GM10266 (cell line): ENCODE data around the gene NTN3.

Source experiments
- DNase-seq: peaks from one replicate; pipeline ENCODE4 v3.0.0; 2012; ENCODE audit errors: extremely low spot score
- CTCF ChIP-seq: IDR thresholded peaks from 2 replicates; pipeline ENCODE4 v1.5.1; 2012; ENCODE audit warnings: mild to moderate bottlenecking, low read depth; ENCODE audit not compliant: control insufficient read depth, insufficient read depth; ENCODE audit errors: missing control alignments

Gene NTN3

GRCh38 chr16:2496223-2497115, 25.4 kb downstream of the NTN3 start:
- TF ChIP-seq CTCF: no peak
- DNase-seq: no peak

DNA sequence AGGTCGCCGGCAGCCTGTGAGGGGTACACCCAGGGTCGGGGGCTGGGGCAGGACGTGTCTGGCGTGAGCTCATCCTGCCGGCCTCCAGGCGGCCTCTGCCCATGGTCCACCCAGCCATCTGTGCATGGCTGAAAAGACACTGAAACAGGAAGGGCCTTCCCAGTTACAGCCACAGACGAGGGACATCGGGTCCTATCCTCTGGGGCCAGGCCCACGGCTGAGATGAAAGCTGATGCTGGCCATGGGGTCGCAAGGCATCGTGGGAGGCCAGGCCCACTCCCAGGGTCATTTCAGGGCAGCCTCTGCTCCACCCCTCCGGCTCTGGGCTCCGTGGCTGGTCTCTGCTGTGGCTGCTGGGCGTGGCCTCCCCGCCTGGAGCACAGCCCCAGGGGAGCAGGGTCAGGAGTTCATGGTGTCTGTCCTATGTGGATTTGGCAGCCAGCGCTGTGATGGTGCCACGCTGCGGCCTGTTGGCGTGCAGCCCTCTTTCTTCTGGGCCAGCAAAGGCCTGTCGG, 26.1 kb downstream of the NTN3 start:
- TF ChIP-seq CTCF: no peak
- DNase-seq: no peak

DNA sequence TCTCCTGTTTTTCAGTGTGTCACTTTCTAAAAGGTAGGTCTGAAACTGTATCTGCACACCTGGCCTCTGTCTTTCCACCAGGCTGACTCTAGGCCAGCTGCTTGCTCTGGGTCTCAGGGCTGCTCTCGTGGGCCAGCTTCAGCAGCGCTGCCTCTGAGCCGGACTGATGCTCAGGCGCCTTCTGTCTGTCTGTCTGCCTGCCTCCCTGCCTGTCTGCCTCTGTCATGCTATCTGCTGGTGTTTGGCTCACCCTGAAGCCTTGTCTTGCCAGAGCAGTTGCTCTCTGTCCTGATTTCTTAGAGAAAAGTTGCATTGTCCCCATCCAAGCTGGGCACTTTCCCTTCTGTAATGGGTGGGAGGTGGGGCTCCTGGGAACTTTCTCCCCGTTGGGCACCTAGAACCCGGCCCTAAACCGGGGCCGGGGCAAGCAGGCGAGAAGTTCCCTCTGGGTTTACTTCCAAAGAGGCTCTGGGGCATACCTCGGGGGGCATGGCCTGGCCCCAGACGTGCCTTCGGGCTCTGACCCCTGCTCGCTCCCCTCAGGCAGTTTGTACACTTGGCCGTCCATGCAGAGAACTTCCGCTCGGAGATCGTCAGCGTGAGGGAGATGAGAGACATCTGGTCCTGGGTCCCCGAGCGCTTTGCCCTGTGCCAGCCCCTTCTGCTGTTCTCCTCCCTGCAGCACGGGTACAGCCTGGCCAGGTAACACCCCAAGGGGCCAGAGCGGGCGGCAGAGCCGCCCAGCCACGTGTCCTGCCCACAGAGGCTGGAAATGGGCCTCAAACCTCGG, 26.8 kb downstream of the NTN3 start:
- no peak for DNase-seq
- no peak for TF ChIP-seq CTCF

GRCh38 chr16:2498531-2499253, 27.6 kb downstream of the NTN3 start:
- DNase-seq: no peak
- TF ChIP-seq CTCF: no peak

GRCh38 chr16:2499454-2499853, 28.4 kb downstream of the NTN3 start:
- TF ChIP-seq CTCF: no peak

DNA sequence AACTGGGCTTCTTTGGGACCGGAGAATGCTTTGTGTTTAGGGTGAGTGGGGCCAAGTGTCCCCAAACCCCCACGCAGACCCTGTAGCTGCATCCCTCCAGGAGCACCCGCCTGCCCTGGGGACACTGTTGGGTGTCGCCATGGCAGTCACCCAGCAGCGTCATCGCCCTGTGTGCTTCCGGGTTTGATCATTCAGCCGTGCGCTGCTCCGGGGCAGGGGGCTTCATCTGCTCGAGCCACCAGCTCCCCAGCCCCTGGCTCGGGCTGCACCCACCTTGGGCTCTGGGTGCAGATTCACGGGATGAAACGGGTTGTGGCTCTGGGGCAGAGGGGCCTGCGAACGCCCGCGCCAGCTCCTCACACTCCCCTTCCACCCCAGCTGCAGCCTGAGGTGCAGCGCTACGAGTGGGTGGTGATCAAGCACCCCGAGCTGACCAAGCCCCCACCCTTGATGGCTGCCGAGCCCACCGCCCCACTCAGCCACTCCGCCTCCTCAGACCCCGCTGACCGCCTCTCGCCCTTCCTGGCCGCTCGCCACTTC, 28.9 kb downstream of the NTN3 start:
- no peak for DNase-seq
- no peak for TF ChIP-seq CTCF

More at GRCh38 chr16:2499454-2499853, 28.4 kb downstream of the NTN3 start:
- no peak for DNase-seq
